ENCODE results near the gene ATG10. TPM values are rescaled to one million over a fixed set of nuclear protein-coding genes. Genes with fewer than 3 reads are reported as not detected.

Gene ATG10
- polyA plus RNA-seq, 1 donor: 15.4 TPM

DNA sequence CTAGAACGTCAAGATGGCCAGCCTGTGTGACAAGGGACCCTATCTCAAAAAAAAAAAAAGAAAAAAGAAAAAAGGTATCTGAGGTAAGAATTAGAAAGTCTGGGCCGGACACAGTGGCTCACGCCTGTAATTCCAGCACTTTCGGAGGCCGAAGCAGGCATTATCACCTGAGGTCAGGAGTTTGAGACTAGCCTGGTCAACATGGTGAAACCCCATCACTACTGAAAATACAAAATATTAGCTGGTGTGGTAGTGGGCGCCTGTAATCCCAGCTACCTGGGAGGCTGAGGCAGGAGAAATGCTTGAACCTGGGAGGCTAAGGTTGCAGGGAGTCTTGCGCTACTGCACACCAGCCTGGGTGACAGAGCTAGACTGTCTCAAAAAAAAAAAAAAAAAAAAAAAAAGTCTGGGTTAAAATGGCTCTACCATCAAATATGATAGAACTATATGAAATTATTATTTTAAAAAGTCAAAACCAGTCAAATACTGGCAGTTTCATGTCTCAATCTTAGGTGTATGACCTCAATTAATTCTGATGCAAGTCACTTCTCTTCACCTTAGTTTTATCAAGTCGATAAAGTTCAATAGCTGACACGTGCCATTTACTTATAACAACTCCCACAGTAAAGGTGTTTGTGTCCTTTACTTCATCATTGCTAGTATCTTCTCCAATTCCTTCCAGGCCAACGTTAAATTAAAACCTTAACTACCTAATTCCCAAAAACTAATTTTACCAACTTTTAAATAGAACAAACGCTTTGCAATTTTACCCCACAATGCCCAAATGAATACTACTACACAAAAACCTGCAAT, 305.2 kb downstream of the ATG10 start:
- DNase-seq: no peak

DNA sequence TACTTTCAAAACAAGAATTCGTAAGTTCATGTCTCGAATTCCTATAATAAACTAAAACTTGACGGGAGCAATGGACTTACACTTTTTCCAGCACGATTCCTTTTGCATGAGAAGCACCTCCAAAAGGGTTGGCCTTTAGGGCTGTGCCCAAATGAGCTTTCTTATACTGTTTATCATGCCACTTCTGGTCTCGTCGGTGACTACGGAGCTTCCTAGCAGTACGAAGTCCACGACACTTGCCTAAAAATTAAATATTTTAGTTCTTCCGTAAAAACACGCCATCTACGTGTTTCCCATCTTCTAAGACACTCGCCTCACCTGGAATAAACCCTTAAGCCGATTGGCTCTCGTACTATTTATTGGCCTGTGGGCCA, 305.8 kb downstream of the ATG10 start:
- peak; percentile 15 for DNase-seq

DNA sequence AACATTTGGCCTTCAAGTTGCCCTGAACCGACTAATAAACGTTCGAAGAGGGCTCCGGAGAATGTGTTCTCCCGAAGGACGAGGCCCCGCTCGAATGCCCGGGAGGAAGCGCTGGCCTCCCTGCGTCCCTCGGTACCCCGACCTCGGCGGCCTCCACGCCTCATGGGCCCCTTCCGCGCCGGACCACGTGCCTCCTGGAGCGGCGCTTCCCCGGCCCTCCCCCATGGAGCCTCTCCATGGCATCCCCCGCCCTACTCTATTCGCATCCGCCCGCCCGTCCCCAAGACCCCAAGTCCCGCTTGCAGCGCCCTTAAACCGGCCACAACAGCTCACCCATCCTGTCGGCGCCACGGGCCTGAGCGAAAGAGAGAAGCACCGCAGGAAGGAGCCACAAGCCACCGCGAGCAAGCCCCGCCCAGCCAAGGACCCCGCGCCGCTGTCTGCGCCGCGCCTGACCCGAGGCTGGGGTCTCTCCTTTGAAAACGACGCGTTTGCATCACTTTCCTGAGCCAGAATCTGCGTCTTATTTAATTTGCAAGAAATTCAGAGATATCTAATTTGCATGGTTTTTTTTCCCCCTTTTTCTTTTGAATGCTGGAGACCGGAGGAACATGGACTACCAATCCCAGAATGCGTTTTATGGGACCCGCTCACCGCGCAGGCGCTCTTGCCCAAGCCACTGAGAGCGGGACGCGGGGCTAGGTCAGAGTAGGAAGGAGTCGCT, 306.3 kb downstream of the ATG10 start, which contains the start of gene RPS23:
Gene RPS23, minus strand, starts transcription at position 368 of the 724 bp plus-strand sequence. Its CDS starts 31 bp downstream, at position 337.
- DNase-seq: peak; percentile 96

DNA sequence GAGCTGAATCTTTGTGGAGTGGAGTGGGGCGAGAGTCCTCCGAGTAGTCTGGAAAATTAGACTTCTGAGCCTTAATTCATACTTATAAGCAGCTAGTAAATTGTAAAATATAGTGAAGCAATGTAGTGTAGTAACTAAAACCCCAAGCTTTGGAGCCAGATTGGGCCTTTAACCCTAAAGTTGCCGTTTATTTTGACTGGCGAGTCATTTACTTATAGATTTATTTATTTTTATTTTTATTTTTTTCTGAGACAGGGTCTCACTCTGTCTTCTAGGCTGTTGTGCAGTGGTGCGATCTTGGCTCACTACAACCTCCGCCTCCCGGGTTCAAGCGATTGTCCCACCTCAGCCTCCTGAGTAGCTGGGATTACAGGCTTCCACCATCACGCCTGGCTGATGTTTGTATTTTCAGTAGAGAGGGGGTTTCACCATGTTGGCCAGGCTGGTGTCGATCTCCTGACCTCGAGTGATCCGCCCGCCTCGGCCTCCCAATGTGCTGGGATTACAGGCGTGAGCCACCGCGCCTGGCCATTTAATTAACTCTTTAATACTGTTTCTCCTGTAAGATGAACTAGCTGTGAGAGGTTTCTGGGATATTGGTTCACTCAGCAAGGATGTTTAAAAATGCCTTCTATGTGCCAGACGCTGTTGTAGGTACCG, 307.0 kb downstream of the ATG10 start:
- no peak for DNase-seq

DNA sequence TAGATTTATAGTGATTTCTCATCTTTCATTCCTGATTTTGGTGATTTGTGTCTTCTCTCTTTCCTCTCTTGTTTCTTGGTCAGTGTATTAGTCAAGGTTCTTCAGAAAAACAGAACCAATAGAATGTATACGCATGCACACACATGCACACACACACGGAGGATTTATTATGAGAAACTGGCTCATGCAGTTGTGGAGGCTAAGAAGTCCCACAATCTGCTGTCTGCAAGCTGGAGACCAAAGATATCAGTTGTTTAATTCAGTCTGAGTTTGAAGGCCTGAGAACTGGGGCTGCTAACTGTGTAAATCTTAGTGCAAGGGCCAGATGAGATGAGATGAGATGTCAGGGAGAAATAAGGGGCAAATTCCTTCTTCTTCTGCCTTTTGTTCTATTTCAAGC, 312.1 kb downstream of the ATG10 start:
- DNase-seq: no peak

DNA sequence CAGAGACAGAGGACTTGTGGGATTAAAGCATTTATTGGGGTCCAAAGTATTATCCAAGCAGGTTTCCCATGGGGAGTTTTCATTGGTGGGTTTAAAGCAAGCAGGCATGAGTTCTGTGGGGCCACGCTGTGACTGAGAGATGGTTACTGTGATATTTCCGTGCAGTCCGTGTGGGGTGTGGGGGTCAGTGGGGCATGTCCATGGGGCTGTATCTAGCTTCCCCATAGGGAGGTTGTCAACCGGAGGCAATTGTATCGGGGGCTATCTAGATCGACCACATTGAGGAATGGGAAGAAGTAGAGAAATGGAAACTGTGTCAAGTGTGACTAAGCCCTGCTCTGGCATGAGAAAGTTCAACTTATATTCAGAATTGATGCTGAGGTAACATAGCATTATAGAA, 313.4 kb downstream of the ATG10 start:
- DNase-seq: no peak

DNA sequence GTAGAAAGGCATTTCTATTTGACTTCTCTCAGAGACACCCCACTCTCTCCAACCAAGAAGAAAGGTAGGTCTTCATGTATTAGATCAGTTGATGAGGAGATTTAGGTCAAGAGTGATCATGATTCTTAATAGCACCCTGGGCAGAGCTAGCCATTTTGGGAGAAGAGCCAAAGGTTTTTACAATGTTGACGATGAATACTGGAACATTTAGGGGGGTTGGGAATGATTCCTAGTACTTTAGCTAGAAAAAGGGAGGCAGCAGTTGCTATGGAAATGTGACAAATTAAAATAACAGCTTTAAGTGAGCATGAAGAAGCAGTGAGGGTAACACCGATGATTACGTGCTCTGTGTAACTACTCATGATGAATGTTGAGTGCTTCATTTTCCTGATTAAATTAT, 315.8 kb downstream of the ATG10 start:
- no peak for DNase-seq

DNA sequence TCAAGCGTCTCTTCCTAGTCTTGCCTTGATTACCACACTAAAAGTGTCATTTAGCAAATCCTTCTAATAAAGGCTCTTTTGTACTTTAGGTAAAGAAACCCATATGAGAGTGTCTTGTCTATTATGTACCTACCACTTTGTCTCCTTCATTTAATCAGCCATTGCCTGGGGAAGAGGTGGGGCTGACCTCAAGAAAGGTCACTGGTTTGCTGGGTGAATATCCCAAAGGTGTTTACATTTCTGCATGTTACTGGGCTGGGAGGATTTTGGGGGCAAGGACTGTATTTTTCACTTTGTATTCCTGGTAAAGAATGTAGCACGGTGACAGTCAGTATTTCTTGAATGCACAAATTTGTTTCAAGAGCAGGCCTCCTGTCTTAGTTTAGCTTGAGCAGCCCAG, 318.2 kb downstream of the ATG10 start:
- DNase-seq: no peak

DNA sequence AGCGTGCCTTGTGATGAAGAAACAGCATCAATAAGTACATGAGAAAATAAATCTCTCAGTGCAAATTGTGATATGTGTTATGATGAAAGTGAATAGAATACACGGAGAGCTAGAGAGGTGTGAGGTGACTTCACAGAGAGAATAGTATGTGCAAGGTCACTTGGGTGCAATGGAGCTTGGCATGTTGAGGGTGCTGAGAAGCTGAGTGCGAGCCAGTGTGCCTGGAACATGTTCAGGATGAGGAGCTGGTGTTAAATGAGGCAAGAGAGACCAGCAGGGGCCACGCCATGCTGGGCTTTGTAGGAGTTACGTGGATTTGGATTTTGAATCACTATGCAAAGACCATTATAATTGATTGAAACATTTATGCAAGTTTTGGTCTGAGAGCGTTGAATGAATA, 319.1 kb downstream of the ATG10 start:
- DNase-seq: no peak

DNA sequence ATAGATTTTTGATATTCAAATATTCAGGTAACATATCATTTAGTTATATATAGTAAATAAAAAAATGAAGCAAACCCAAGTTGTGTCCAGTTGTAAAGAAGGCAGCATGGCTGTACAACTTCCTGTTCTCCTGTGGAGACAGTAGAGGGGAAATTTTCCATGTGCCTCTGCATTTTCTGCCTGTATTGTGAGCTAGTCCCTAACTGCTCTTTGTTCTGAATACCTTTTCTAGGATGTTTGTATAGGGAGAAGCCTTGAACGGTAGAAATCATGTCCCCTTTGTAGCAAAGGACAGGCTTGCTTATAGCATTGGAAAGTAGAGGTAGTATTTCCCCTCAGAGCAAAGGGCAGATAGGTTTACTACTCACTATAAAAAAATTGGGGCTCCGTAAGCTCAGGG, 319.6 kb downstream of the ATG10 start:
- no peak for DNase-seq

DNA sequence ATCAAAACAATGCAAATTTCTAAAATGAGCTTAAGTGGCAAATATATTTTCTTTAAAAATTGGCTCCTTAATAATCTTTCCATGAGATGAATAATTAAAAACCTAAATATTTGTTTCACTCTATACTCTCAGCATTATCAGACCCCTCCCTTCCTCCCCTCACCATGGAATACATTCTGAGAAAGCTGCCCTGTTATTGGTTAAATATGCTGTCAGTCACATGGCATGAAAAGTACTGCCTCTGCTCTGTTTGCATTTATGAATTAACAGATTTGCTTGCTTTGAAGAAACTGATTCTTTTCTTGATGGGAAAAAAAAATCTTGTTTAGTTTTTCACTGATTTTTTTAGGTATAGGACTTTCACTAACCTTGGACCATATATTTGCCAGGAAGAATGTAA, 323.3 kb downstream of the ATG10 start:
- DNase-seq: no peak

DNA sequence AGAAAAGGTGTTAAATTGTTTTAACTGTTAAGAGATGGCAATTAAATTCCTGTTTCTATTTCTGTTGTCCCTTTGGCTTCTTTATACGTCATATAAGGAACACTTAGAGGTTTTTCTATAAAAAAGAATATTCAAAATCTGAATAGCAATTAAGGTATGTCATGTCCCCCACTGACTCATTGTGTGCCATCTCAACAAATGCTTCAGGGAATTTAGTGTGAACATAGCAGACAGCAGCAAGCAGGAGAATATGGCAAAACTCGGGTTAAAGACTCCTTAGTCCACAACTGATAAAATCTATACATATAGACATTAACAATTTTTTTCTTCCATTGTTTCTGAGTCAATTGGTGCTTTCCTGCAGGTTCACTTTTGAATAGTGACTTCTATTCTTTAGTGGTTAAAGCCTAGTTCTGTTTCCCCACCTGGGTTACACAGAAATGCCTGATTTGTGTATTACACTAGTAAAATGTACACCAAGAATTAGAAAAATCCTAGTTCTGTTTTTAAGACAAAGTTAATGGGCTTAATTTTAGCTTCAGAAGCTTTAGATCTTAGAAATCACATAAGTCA, 324.2 kb downstream of the ATG10 start:
- no peak for DNase-seq

DNA sequence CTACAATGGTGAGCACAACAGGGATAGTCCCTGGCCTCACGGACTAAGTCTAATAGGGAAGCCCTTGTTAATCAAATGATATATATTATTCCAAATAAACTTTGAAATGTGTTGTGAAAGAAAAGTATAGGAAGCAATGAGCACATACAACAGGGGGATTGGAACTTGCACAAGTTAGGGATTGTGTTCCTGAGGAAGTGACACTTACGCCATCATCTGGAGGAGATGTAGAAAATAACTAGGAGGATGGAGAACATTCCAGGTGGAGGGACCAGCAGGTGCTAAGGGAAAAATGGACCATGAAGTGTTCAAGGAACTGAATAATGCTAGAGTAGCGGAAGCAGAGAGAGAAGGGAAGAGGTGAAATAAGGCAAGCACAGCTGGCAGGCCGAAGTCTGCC, 325.1 kb downstream of the ATG10 start:
- no peak for DNase-seq

DNA sequence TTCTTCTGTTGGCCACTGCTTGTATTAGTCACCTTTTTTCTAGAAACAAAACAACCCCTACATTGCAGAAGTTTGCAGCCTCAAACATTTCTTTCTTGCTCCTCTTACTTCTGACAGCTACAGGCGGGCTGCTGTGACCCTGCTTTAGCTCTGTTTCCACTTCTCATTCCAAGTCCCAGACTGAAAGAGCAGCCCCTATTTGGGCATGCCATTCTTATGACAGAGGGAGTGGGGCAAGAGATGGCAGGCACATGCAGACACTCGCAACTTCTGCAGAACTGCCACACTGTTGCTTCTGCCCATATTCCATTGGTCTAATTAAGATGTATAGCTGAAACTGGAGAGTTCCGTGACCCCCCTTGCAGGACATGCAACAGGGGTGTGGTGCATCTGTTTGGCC, 325.9 kb downstream of the ATG10 start:
- no peak for DNase-seq

DNA sequence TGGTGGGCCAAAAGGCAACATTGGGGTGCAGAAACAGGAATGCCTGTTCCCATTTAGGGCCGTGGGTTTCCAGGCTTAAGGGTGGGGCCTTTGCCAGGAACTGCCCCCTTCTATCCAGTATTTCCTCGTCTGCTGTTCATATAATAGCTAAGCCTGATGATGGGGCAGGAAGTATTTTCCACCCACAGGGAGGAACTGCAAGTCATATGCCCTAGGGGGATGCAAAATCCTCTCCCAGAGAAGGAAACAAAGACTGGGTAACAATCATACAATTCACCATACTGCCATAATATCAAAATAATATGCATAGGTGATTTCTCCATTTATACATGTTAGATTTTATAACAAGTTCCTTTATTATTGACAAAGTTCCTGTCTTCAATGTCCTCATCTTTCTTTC, 326.8 kb downstream of the ATG10 start:
- no peak for DNase-seq

DNA sequence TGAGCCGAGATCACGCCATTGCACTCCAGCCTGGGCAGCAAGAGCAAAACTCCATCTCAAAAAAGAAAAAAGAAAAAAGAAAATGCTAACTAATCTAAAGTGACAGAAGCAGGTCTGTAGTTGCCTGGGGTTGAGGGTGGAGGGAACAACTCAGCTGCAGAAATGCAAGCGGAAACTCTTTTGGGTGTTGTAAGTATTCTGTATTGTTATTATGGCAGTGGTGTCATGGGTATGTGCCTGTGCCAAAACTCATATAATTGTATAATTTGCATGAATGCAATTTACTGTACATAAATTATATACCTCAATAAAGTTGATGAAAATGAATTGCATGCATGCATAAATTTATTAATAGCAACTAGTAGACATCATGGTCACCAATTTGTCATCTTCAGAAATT, 329.4 kb downstream of the ATG10 start:
- no peak for DNase-seq

Other genes with a start within 250 kb of the ATG10 start
- gene SSBP2, start 220.9 kb upstream of the ATG10 start, polyA plus RNA-seq (ENCODE audit: insufficient read length): 98.5 TPM